Amniotic epithelial cell (primary cell): ENCODE data around the gene ARMH3.
"Not testable (repeated sequence)": the region's sequence is repeated elsewhere in the genome, so short reads cannot be mapped to it uniquely, and the experiment has no call there.

ENCODE experiments used
- DNase-seq: peaks from one replicate; pipeline ENCODE4 v3.0.0-alpha.2; 2010; ENCODE audit warnings: low read depth

ARMH3 gene

DNA sequence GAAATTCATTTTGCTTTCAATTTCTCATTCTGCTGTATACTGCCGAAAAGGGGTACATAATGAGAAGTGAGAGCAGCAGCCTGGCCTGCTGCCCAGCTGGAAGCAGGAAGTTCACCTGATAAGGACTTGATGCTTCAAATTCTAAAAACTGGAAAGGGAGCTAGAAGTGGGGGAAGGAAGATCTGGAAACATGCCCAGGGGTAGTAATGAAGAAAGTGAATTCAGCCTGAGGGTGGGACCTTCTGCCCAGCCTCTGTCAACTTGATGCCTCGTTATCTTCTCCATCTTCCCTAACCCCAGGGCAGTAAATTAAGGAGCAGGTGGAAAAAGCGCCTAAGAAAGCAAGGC is 69.4 kb downstream of the ARMH3 start:
- peak; percentile 76 for DNase-seq

DNA sequence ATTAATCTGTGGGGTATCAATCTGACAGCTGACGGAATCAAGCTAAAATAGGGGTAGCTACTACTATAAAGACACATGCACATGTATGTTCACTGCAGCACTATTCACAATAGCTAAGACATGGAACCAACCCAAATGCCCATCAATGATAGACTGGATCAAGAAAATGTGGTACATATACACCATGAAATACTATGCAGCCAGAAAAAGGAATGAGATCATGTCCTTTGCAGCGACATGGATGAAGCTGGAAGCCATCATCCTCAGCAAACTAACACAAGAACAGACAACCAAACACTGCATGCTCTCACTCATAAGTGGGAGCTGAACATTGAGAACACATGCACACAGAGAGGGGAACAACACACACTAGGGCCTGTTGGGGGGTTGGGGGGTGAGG is 75.3 kb downstream of the ARMH3 start:
- DNase-seq: not testable (repeated sequence)

- DNase-seq: no peak
Observed at GRCh38 chr10:101974091-101974971, 81.6 kb downstream of the ARMH3 start.

GRCh38 chr10:101972761-101973160 is 83.2 kb downstream of the ARMH3 start:
- DNase-seq: peak; percentile 77

- DNase-seq: no peak
Observed at GRCh38 chr10:101969412-101969922, 86.5 kb downstream of the ARMH3 start.

- no peak for DNase-seq
Observed at GRCh38 chr10:101968940-101969321, 87.0 kb downstream of the ARMH3 start.

DNA sequence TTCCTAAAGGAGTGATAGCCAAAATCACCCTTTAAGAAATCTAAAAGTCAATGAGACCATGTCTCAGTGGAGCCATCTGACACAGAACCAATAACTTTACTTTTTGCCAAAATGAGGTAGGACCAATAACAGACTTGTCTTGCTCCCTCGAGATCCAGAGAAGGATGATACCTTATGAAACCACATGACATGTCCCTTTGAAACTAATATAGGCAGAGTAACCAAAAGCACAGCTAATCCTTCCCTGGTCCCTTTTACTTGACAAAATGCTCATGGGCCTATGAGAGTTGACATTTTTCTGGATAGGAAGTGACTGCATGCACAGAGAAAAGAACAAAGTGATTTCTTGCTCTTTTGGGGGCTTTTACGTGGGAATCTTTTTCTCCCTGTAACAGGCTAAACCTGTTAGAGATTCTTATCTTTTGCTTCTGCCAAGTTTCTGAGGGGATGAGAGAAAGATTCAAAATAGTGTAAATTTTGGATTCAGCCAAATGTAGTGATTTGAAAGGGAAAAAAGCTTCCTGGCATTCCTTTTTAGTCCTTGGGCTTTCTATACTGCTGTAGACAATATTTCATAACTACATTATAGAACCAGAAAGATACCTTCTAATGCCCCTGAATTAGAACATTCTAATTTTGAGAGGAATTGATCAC is 87.6 kb downstream of the ARMH3 start:
- no peak for DNase-seq

DNA sequence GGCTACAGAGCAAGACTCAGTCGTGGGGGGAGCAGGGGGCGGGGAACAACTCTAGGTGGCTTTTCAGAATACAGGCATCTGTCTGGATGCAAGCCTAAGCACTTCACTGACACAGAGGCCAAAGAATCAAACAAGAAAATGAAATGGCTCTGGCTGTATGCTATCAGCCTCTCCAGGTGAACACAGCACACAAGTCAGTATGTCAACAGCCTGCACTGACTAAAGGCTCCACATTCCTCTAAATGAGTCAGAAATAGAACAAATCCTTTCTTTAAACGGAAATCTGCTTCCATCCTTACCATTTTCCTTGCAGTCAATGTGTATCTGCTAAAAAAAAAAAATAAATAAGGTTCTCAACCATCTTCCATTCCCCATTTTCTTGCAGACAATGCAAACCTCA is 88.3 kb downstream of the ARMH3 start:
- DNase-seq: peak; percentile 64

DNA sequence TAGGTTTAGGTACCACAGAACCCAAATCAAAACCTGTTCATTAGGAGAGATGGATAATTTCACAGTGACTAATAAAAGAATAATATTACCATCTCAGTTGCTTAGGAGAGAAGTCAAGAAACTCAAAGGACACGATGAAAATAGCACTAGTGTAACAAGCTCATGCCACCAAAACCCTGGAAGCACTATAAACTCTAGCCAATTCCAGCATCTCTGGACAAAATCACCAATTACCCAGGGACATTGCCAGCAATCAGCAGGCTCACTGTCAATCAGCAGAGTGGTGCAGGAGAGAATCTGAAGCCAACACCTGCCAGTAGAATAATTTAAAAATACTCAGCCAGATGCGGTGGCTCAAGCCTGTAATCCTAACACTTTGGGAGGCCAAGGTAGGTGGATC is 88.9 kb downstream of the ARMH3 start:
- DNase-seq: no peak

GRCh38 chr10:101965075-101965765 is 90.8 kb downstream of the ARMH3 start:
- no peak for DNase-seq

GRCh38 chr10:101961591-101962498 is 94.1 kb downstream of the ARMH3 start:
- peak; percentile 84 for DNase-seq

GRCh38 chr10:101960879-101961395 is 95.0 kb downstream of the ARMH3 start:
- no peak for DNase-seq

DNA sequence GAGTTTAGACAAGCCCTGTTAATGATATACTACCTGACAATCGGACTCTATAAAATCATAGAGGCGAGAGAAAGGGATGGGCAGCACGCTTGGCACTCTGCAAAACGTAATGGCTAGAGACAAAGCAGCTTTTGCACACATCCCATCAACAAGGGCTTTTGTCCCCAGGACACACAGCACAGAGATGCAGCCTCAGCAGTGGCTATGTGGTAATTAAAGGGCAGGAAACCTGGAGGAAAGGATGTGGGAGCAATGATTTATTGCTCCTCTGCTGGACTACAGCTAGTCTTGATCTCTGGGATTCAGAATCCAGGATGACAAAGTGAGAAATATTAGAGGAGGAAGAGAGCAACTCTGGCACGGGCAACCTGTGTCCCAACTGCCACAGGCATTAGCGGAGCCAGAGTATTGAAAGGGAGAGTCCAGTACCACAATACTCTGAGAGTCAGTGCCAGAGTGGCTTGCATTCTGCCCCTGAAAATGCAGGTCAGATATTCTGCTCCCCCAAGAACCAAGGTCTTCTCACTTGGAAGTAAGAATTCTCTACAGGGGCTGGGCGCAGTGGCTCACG is 96.5 kb downstream of the ARMH3 start:
- DNase-seq: peak; percentile 51

DNA sequence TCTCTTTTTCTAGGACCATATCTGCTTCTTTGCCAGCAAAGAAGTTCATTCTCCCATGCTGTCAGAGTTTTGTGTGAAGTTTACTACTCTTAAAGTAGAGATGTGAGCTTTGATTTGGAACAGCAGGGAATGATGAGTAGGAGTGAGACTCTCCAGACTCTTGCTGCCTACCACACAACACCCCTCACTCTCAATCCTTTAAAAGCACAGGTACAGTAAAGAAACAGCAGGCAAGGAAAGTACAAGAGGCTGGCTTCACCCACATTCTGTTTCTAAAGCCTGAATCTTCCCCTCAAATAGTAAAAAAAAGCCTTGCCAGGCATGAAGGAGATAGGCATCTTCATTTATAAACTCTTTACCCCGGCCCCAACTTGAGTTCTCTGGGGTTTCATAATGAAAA is 97.3 kb downstream of the ARMH3 start:
- DNase-seq: no peak

DNA sequence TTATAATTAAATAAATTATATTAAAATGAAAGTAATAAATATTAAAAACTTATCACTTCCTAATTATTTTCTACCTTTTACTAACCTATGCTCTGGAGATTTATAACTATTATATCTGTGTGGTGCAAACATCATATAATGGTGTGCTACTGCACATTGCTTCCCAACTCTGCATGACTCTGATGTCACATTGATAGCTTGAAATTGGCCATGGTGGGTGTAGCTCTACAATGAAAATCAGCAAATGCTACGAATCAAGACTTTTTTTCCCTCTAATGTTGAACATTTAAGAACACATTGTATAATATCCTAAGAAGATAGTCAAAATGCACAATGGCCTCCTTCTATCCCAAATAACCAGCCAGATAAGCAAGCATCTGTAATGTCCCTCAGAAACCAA is 99.1 kb downstream of the ARMH3 start:
- no peak for DNase-seq

DNA sequence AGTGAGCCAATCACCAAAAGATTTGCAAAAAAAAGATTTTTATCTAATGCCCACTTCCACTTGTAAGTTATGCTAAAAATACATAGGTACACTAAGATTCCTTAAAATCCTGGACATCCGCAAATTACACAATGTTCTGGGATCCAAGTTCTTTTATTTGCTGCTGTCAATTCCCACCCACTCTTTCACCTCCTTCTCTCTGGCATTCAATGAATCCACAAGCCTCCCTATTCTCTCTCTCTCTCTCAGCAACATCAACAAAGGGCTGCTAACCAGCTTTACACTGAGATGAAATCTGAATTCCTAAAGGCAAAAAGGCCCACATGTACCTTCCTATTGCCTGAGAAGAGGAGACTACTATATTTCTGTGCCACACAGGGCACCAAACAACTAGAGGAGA is 99.9 kb downstream of the ARMH3 start:
- peak; percentile 57 for DNase-seq

DNA sequence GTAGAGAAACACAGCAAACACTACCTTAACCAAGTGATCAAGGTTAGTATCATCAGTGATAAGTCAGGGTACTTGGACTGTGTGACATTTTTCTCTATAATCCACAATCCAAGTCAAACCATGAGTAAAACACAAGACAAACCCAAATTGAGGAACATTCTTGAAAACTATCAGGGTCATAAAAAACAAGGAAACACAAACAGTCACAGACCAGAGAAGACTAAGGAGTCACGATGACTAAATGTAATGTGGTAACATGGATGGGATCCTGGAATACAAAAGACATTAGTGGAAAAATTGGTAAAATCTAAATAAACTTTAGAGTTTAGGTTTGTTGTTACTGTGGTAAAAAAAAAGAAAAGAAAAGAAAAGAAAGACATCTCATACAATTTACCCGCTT is 103.8 kb downstream of the ARMH3 start:
- no peak for DNase-seq

DNA sequence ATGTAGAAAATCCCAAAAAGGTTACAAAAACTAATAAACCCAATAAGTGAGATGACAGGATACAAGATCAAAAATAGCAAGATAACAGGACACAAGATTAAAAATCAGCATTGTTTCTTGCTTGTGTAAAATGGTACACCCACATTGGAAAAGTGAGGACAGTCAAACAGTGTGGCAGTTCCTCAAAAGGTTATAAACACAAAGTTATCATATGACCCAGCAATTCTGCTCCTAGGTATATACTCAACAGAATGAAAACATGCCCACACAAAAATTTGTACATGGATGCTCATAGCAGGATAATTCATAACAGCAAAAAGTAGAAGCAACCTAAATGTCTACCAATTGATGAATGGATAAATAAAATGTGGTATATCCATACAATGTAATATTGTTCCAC is 105.8 kb downstream of the ARMH3 start:
- no peak for DNase-seq

DNA sequence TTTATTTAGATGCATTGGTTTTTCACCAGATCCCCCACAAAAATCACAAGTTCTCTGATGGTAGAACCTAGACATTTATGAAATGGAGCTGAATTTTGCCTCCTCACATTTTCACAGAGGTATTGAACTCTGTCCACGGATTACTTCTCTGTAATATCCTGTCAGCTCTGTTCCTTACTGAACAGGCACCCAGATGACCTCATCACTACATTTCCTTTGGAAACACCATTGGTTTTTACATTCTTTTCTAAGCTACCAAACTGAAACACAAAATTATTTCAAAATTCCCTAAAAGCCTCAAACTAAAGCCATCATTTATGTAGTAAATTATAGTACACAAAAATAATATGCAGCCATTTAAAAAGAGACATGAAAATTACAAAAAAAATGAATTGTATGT is 114.1 kb downstream of the ARMH3 start:
- DNase-seq: peak; percentile 69

GRCh38 chr10:101940916-101941315 is 115.1 kb downstream of the ARMH3 start:
- peak; percentile 60 for DNase-seq

GRCh38 chr10:101939729-101940128 is 116.2 kb downstream of the ARMH3 start:
- DNase-seq: peak; percentile 25
